K562 (cell line): Measurements from ENCODE around the gene CCDC88C. TPM values are rescaled to one million over a fixed set of nuclear protein-coding genes. Genes with fewer than 3 reads are reported as not detected.

ENCODE experiments used
- ASH1L ChIP-seq: fragments of 450-650 bp; IDR thresholded peaks from 2 replicates; pipeline ENCODE4 v1.6.1; 2018; ENCODE audit warnings: borderline replicate concordance, mild to moderate bottlenecking, low read depth; ENCODE audit not compliant: partially characterized antibody
- CREB1 ChIP-seq, 2 experiments: sonication (generic) in 1 of 2; formaldehyde crosslinking in 1 of 2; IDR thresholded peaks; 2 replicates each; pipeline versions ENCODE4 v1.6.1 to v1.8.0; 2012 to 2022; ENCODE audit warnings: inconsistent platforms in 1 of 2, mild to moderate bottlenecking in 1 of 2, missing genetic modification reagents in 1 of 2, moderate library complexity in 1 of 2
- E2F8 ChIP-seq: fragments of 450-650 bp; IDR thresholded peaks from 2 replicates; pipeline ENCODE4 v1.7.1; 2018; ENCODE audit warnings: mild to moderate bottlenecking, low read depth; ENCODE audit not compliant: partially characterized antibody
- FUS ChIP-seq: fragments of 200-400 bp; formaldehyde crosslinking; optimal IDR thresholded peaks from 2 replicates; pipeline ENCODE3; 2017; ENCODE audit warnings: low read depth, low read length
- KLF1 ChIP-seq: fragments of 450-650 bp; IDR thresholded peaks from 2 replicates; pipeline ENCODE4 v1.6.1; 2016; ENCODE audit warnings: missing genetic modification characterization, missing compliant biosample characterization
- PCBP1 ChIP-seq: fragments of 200-400 bp; formaldehyde crosslinking; IDR thresholded peaks from 2 replicates; pipeline ENCODE4 v1.6.1; 2018; ENCODE audit warnings: mild to moderate bottlenecking, low read depth, low read length; ENCODE audit not compliant: poor library complexity, severe bottlenecking
- SAFB2 ChIP-seq: fragments of 200-400 bp; formaldehyde crosslinking; IDR thresholded peaks from 2 replicates; pipeline ENCODE4 v1.6.1; 2018; ENCODE audit warnings: borderline replicate concordance, low read length, low read depth, moderate library complexity; ENCODE audit not compliant: severe bottlenecking
- SMAD4 ChIP-seq: fragments of 250-450 bp; sonication (Bioruptor Pico); conservative IDR thresholded peaks from 2 replicates; pipeline ENCODE4 v1.8.0; 2021; ENCODE audit warnings: inconsistent platforms, mild to moderate bottlenecking, moderate library complexity
- XRCC3 ChIP-seq: fragments of 450-650 bp; IDR thresholded peaks from 2 replicates; pipeline ENCODE4 v1.6.1; 2017; ENCODE audit warnings: mild to moderate bottlenecking, moderate library complexity
- XRCC5 ChIP-seq: fragments of 200-400 bp; formaldehyde crosslinking; IDR thresholded peaks from 2 replicates; pipeline ENCODE4 v1.6.1; 2017; ENCODE audit warnings: low read depth, mild to moderate bottlenecking, low read length
- ZFP30 ChIP-seq: fragments of 250-450 bp; sonication (Bioruptor Pico); IDR thresholded peaks from 2 replicates; pipeline ENCODE4 v1.8.0; 2022; ENCODE audit warnings: moderate library complexity, mild to moderate bottlenecking, inconsistent platforms, borderline replicate concordance
- ZFP36 ChIP-seq: fragments of 150-350 bp; IDR thresholded peaks from 2 replicates; pipeline ENCODE4 v1.6.1; 2018; ENCODE audit warnings: low read length, low read depth; ENCODE audit not compliant: partially characterized antibody
- ZNF134 ChIP-seq: fragments of 250-450 bp; sonication (Bioruptor Pico); conservative IDR thresholded peaks from 2 replicates; pipeline ENCODE4 v1.4.0; 2020
- ZNF24 ChIP-seq: fragments of 450-650 bp; IDR thresholded peaks from 2 replicates; pipeline ENCODE4 v1.6.1; 2016
- ZNF354B ChIP-seq: fragments of 250-450 bp; sonication (Bioruptor Pico); IDR thresholded peaks from 2 replicates; pipeline ENCODE4 v1.4.0; 2020
- ZNF518B ChIP-seq: fragments of 250-450 bp; sonication (Bioruptor Pico); IDR thresholded peaks from 2 replicates; pipeline ENCODE4 v1.5.0; 2021; ENCODE audit warnings: mild to moderate bottlenecking, moderate library complexity
- ZNF592 ChIP-seq: fragments of 450-650 bp; IDR thresholded peaks from 2 replicates; pipeline ENCODE4 v1.6.1; 2017; ENCODE audit warnings: antibody characterized with exemption, mild to moderate bottlenecking
- polyA plus RNA-seq, 8 experiments: library from polyadenylated mRNA; depleted of rRNA in 4 of 8; stranded (reverse) in 5 of 8; unstranded in 3 of 8; fragments of >200 nt; fragmentation: Nextera tagmentation in 2 of 8; fragmentation: Illumina TruSeq in 1 of 8; extraction: Ambion mirVana in 2 of 8; extraction: Trizol in 1 of 8; gene quantifications; 2 replicates each; pipeline versions ENCODE4 v1.2.1 to v1.2.3, GENCODE V29; 2011 to 2014; ENCODE audit warnings: inconsistent platforms in 1 of 8, missing spikeins in 1 of 8
- total RNA-seq, 7 experiments: library from RNA; depleted of rRNA in 6 of 7; stranded (reverse); fragments of >200 nt in 6 of 7; fragmentation: Illumina TruSeq in 2 of 7; extraction: Trizol in 2 of 7; gene quantifications; 2 replicates each; pipeline versions ENCODE4 v1.2.1 to v1.2.3, GENCODE V29; 2011 to 2021; ENCODE audit warnings: low replicate concordance in 1 of 7

Gene CCDC88C
- total and polyA plus RNA-seq, 9 of the 15 experiments (the other 6 are each of a cell fraction or from before 2014, with no cell fraction given) = 0.62 to 22.5 (median 10.7) TPM

GRCh38 chr14:91418387-91419043 is 895 bp upstream of the CCDC88C start (continued):
- TF ChIP-seq ZNF592 (peak; percentile 11), ZNF518B (no peak), XRCC3 (no peak), CREB1 (IDR thresholded peaks at IDR 0.05) (no peak), CREB1 (CRISPR knock-in tag; IDR thresholded peaks at IDR 0.05) (no peak), SAFB2 (no peak), ZNF134 (no peak), ZFP30 (no peak), ASH1L (no peak), XRCC5 (0 out of 2 replicates have a peak, but pooled peaks have one; percentile 40), FUS (no peak), ZFP36 (peak; percentile 82), E2F8 (no peak), KLF1 (tag) (no peak), PCBP1 (no peak), ZNF354B (CRISPR knock-in tag) (no peak), ZNF24 (peak; percentile 35; the same call in 1 of the 2 replicates), SMAD4 (CRISPR knock-in tag) (0 out of 2 replicates have a peak, but pooled peaks have one; percentile 26)
